Neural cell (in vitro differentiated cells): ENCODE data around the gene MMRN1. TPM values are rescaled to one million over a fixed set of nuclear protein-coding genes. Genes with fewer than 3 reads are reported as not detected.

Source experiments
- H2AFZ ChIP-seq: fragments of 200-600, 300-800 bp; sonication (generic), shearing (Covaris generic); 2 replicates; pipeline ENCODE4 v1.6.0; 2014; ENCODE audit warnings: low read depth, mild to moderate bottlenecking, antibody characterized with exemption, low read length, moderate library complexity
- H3F3A ChIP-seq: fragments of 200-600 bp; shearing (Covaris generic); 2 replicates; pipeline ENCODE4 v1.6.1; 2016; ENCODE audit warnings: mild to moderate bottlenecking, moderate library complexity, mixed read lengths, antibody characterized with exemption, low read length; ENCODE audit not compliant: insufficient read depth, poor library complexity, severe bottlenecking
- H3K27ac ChIP-seq: fragments of 200-600, 300-800 bp; sonication (generic), shearing (Covaris generic); 2 replicates; pipeline ENCODE4 v1.5.1; 2014; ENCODE audit warnings: mild to moderate bottlenecking, low read length, moderate library complexity
- H3K27me3 ChIP-seq: fragments of 300-800, 200-600 bp; sonication (generic), shearing (Covaris generic); 2 replicates; pipeline ENCODE4 v1.6.0; 2014; ENCODE audit warnings: mild to moderate bottlenecking, low read depth, low read length, moderate library complexity; ENCODE audit not compliant: insufficient read depth
- H3K36me3 ChIP-seq: fragments of 300-800, 200-600 bp; sonication (generic), shearing (Covaris generic); 2 replicates; pipeline ENCODE4 v1.5.1; 2014; ENCODE audit warnings: mild to moderate bottlenecking, antibody characterized with exemption, low read length, moderate library complexity; ENCODE audit not compliant: insufficient read depth
- H3K4me2 ChIP-seq: fragments of 300-800, 200-600 bp; sonication (generic), shearing (Covaris generic); 2 replicates; pipeline ENCODE4 v1.6.0; 2014; ENCODE audit warnings: mild to moderate bottlenecking, low read length
- H3K4me3 ChIP-seq: fragments of 300-800, 200-600 bp; sonication (generic), shearing (Covaris generic); 2 replicates; pipeline ENCODE4 v1.5.1; 2014; ENCODE audit warnings: mild to moderate bottlenecking, low read length, moderate library complexity
- H3K79me2 ChIP-seq: fragments of 200-600 bp; shearing (Covaris generic); replicated peaks from 2 replicates; pipeline ENCODE4 v1.6.0; 2014; ENCODE audit warnings: mild to moderate bottlenecking, low read length, moderate library complexity; ENCODE audit not compliant: insufficient read depth
- H3K9ac ChIP-seq: fragments of 300-800, 200-600 bp; sonication (generic), shearing (Covaris generic); 2 replicates; pipeline ENCODE4 v1.6.1; 2016; ENCODE audit warnings: mild to moderate bottlenecking, low read length, mixed read lengths
- H3K9me2 ChIP-seq: fragments of 200-600 bp; shearing (Covaris generic); 2 replicates; pipeline ENCODE4 v1.6.1; 2016; ENCODE audit warnings: mild to moderate bottlenecking, low read length, mixed read lengths; ENCODE audit not compliant: insufficient read depth
- H3K9me3 ChIP-seq: fragments of 200-600, 300-800 bp; sonication (generic), shearing (Covaris generic); 2 replicates; pipeline ENCODE4 v1.6.1; 2016; ENCODE audit warnings: mild to moderate bottlenecking, mixed run types, low read length, moderate library complexity, mixed read lengths
- H4K20me1 ChIP-seq: fragments of 200-600 bp; shearing (Covaris generic); 2 replicates; pipeline ENCODE4 v1.6.1; 2016; ENCODE audit warnings: mild to moderate bottlenecking, mixed run types; ENCODE audit not compliant: insufficient read depth
- EP300 ChIP-seq: fragments of 450-650 bp; conservative IDR thresholded peaks from 2 replicates; pipeline ENCODE4 v1.6.1; 2014; ENCODE audit warnings: antibody characterized with exemption, mild to moderate bottlenecking, moderate library complexity; ENCODE audit not compliant: poor library complexity, severe bottlenecking
- TAF1 ChIP-seq: IDR thresholded peaks from 2 replicates; pipeline ENCODE4 v1.6.1; 2012; ENCODE audit warnings: low read depth
- polyA plus RNA-seq: library from polyadenylated mRNA; depleted of rRNA; stranded (reverse); fragments of >200 nt; gene quantifications from 2 replicates; pipeline ENCODE4 v1.2.3, GENCODE V29; 2014

The MMRN1 gene
- polyA plus RNA-seq, 1 donor from 2014 or later: 2.2 TPM

- Histone ChIP-seq H3K27me3 (no peaks in the 10 kb centered on the region), H2AFZ (no peak overlapping the region), H3K4me3 (no peak overlapping the region)
Observed at GRCh38 chr4:90002441-90003062, 107.9 kb downstream of the MMRN1 start.

More at GRCh38 chr4:90002441-90003062, 107.9 kb downstream of the MMRN1 start:
- no peak overlapping the region for H3K27ac ChIP-seq
- H3K79me2 ChIP-seq: no peaks in the 10 kb centered on the region
- H3F3A ChIP-seq: no peaks in the 10 kb centered on the region
- H3K36me3 ChIP-seq: no peaks in the 10 kb centered on the region
- no peak overlapping the region for H3K9ac ChIP-seq
- TF ChIP-seq EP300 (no peak), TAF1 (no peak)
- no peaks in the 10 kb centered on the region for H4K20me1 ChIP-seq
- H3K4me2 ChIP-seq: no peak overlapping the region
- no peaks in the 10 kb centered on the region for H3K9me2 ChIP-seq
- no peaks in the 10 kb centered on the region for H3K9me3 ChIP-seq

Other genes with a start within 250 kb of the MMRN1 start
- 66.1 and 70.5 TPM in 2 replicates for gene SNCA, start 57.7 kb upstream of the MMRN1 start, polyA plus RNA-seq
- 20.8 and 23.6 TPM in 2 replicates for gene CCSER1, start 232.5 kb downstream of the MMRN1 start, polyA plus RNA-seq